ENCODE measurements around the gene ZNF614.

The ZNF614 gene

DNA sequence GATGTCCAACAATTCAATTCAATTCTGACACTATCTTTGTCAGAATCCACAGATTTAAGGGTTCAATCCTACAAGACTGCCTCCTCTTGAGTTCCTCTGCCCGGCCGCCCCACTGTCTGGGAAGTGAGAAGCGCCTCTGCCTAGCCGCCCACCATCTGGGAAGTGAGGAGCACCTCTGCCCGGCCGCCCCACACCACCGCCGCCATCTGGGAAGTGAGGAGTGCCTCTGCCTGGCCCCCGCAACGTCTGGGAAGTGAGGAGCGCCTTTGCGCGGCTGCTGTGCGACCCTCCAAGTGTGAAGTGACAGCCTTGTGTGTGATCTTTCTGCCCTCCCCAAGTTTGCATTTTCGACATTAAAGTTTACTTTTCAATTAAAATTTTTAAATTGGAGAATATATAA lies 6.0 kb downstream of the ZNF614 start:
- H3K4me1 Mint-ChIP-seq, result peaks cover 3% of the 10 kb centered on the region
- peaks cover 98% of the 10 kb centered on the region for H3K9me3 Mint-ChIP-seq
- no peak for DNase-seq
- no peak overlapping the region for H3K27ac Mint-ChIP-seq
- peaks cover 8% of the 10 kb centered on the region for H3K27me3 Mint-ChIP-seq (ENCODE audit: low read depth, poor library complexity)
- H3K36me3 Mint-ChIP-seq (ENCODE audit: low read depth), result peaks cover 100% of the 10 kb centered on the region
- TF ChIP-seq, protein P1, sequence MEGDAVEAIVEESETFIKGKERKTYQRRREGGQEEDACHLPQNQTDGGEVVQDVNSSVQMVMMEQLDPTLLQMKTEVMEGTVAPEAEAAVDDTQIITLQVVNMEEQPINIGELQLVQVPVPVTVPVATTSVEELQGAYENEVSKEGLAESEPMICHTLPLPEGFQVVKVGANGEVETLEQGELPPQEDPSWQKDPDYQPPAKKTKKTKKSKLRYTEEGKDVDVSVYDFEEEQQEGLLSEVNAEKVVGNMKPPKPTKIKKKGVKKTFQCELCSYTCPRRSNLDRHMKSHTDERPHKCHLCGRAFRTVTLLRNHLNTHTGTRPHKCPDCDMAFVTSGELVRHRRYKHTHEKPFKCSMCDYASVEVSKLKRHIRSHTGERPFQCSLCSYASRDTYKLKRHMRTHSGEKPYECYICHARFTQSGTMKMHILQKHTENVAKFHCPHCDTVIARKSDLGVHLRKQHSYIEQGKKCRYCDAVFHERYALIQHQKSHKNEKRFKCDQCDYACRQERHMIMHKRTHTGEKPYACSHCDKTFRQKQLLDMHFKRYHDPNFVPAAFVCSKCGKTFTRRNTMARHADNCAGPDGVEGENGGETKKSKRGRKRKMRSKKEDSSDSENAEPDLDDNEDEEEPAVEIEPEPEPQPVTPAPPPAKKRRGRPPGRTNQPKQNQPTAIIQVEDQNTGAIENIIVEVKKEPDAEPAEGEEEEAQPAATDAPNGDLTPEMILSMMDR (IDR thresholded peaks at IDR 0.05), result no peak
- no peak overlapping the region for H3K4me3 Mint-ChIP-seq

DNA sequence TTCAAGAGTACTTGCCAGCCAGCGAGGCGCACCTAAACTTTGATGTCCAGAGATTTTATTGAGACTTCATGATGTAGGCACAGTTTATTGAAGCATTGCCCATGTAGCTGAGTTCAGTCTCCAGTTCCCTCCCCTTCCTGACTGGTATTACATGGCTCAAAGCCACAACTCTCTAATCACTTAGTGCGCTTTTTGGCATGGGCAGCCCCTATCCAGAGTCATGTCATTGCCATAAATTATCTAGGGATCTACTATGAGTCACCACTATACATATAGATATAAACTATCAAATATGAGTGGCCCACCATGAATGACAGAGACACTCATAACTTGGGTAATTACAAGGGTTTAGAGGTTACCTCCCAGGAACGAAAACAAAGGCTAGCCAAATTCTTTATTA lies 7.7 kb downstream of the ZNF614 start:
- Mint-ChIP-seq H3K4me3 (no peak overlapping the region), H3K36me3 (ENCODE audit: low read depth) (peaks cover 100% of the 10 kb centered on the region), H3K9me3 (peaks cover 98% of the 10 kb centered on the region), H3K27ac (no peak overlapping the region), H3K27me3 (ENCODE audit: low read depth, poor library complexity) (peaks cover 8% of the 10 kb centered on the region), H3K4me1 (no peaks in the 10 kb centered on the region)
- DNase-seq, result no peak
- TF ChIP-seq, protein P1 (IDR thresholded peaks at IDR 0.05), result no peak

DNA sequence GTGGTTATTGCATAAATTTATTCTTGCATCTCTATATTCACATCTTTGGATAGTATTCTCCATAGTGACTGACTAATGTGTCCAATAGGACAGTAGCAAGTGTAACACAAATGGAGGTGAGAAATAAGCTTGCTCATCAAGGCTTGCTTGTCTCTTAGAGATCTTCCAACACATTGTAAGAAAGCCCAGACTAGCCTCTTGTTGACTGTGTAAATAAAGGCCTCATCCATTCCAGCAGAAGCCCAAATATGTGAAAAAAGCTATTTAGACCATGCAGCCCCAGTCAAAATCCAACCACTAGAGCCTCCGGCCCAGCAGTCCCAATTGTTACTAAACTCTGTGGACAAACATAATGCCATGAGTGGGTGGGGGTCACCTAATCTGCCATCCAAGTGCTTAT lies 17.5 kb downstream of the ZNF614 start:
- H3K36me3 Mint-ChIP-seq (ENCODE audit: low read depth), result peaks cover 94% of the 10 kb centered on the region
- peaks cover 96% of the 10 kb centered on the region for H3K9me3 Mint-ChIP-seq
- H3K27ac Mint-ChIP-seq, result no peak overlapping the region
- no peak for DNase-seq
- no peaks in the 10 kb centered on the region for H3K27me3 Mint-ChIP-seq (ENCODE audit: low read depth, poor library complexity)
- no peak overlapping the region for H3K4me3 Mint-ChIP-seq
- TF ChIP-seq, protein P1 (IDR thresholded peaks at IDR 0.05), result no peak
- H3K4me1 Mint-ChIP-seq, result peaks cover 16% of the 10 kb centered on the region

DNA sequence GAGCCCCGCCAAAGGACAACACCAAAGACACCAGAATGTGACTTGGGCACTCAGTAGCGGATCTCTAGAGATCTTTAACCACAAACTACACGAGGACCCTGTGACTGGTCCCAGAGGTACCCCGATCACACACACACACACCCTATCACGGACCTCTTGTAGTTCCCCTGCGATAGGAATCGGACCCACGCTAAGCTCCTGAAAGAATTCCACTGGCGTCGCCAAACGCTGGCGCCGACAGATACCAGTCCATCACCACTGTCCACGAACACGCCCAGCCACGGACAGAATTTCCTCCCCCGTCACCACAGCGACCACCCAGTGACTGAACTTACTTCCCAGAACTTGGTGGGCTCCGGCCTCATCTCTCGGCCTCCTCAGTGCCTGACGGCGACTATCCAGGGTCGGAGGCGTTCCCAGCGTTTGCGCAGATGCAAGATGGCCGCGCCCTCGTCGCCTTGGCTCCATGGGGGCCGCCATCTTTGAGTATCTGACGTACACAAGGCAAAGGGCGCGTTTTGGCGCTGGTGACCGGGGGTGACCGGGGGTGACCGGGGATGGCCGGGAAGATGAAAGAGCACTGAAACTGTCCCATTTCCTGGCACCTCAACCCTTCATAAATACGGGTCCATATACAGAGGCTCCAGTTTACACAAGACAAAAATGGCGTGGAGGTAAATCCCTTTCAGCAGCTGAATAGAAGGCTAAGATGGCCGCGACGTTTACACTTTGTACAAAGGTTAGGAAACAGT lies 20.2 kb downstream of the ZNF614 start, which contains the start of gene ZNF615:
Gene ZNF615, minus strand, starts transcription at position 406 of the 752 bp plus-strand sequence. CDS start 4,500 bp downstream, outside the sequence.
- TF ChIP-seq, protein P1 (IDR thresholded peaks at IDR 0.05), result no peak
- peak within 1 kb of the TSS; percentile 98 for H3K27ac Mint-ChIP-seq
- H3K4me1 Mint-ChIP-seq, result peaks cover 16% of the 10 kb centered on the region
- peaks cover 94% of the 10 kb centered on the region for H3K36me3 Mint-ChIP-seq (ENCODE audit: low read depth)
- peak within 1 kb of the TSS; percentile 100 for H3K4me3 Mint-ChIP-seq
- H3K27me3 Mint-ChIP-seq (ENCODE audit: low read depth, poor library complexity), result no peaks in the 10 kb centered on the region
- peaks cover 96% of the 10 kb centered on the region for H3K9me3 Mint-ChIP-seq
- peak; percentile 91 for DNase-seq

DNA sequence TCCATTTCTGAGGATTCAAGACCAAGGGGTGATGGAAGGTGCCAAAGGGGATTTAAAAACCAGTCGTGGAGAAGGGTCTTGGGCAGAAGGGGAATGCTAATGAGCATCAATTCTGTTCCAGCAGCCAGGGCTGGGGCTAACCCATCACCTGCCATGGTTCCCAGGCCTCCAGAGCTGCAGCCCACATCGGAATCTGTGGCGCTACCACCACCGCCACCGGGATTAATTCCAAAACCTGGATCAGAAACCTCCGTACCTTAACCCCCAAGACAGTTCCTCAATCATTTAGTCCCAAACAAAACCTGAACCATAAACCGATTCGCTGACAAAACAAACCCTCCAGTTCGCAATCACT lies 20.8 kb downstream of the ZNF614 start:
- Mint-ChIP-seq H3K9me3 (peaks cover 94% of the 10 kb centered on the region), H3K36me3 (ENCODE audit: low read depth) (peaks cover 94% of the 10 kb centered on the region), H3K4me1 (peaks cover 16% of the 10 kb centered on the region), H3K27me3 (ENCODE audit: low read depth, poor library complexity) (no peaks in the 10 kb centered on the region), H3K27ac (peak overlapping the region; percentile 98), H3K4me3 (peak overlapping the region; percentile 100)
- peak; percentile 13 for DNase-seq
- TF ChIP-seq, protein P1 (IDR thresholded peaks at IDR 0.05), result no peak
